Parathyroid adenoma (tissue), 2 donors: Measurements from ENCODE around the gene NFKBIZ.
A peak's percentile ranks its signal among the peaks of the same experiment; 100 is the strongest.
"Not testable (repeated sequence)": the region's sequence is repeated elsewhere in the genome, so short reads cannot be mapped to it uniquely, and the experiment has no call there.

Source experiments
- H2AFZ ChIP-seq: fragments of 300-600 bp; sonication (generic); one replicate; pipeline ENCODE4 v1.7.0; 2017; ENCODE audit warnings: antibody characterized with exemption, mild to moderate bottlenecking
- H3K27ac ChIP-seq: fragments of 300-600 bp; sonication (generic); one replicate; pipeline ENCODE4 v1.7.0; 2017
- H3K27me3 ChIP-seq: fragments of 300-600 bp; sonication (generic); one replicate; pipeline ENCODE4 v1.7.0; 2017; ENCODE audit warnings: low read length; ENCODE audit not compliant: control insufficient read depth, insufficient read depth
- H3K36me3 ChIP-seq: fragments of 300-600 bp; sonication (generic); one replicate; pipeline ENCODE4 v1.7.0; 2017; ENCODE audit warnings: low read length; ENCODE audit not compliant: control insufficient read depth, insufficient read depth
- H3K4me1 ChIP-seq: fragments of 300-600 bp; sonication (generic); one replicate; pipeline ENCODE4 v1.7.0; 2017; ENCODE audit warnings: control low read depth
- H3K4me2 ChIP-seq: fragments of 300-600 bp; sonication (generic); one replicate; pipeline ENCODE4 v1.7.0; 2017; ENCODE audit warnings: low read length
- H3K4me3 ChIP-seq: fragments of 300-600 bp; sonication (generic); one replicate; pipeline ENCODE4 v1.7.0; 2017; ENCODE audit warnings: low read depth, low read length
- H3K79me2 ChIP-seq: fragments of 300-600 bp; sonication (generic); one replicate; pipeline ENCODE4 v1.7.0; 2017; ENCODE audit warnings: control low read depth
- H3K9ac ChIP-seq: fragments of 300-600 bp; sonication (generic); one replicate; pipeline ENCODE4 v1.7.0; 2017; ENCODE audit warnings: mild to moderate bottlenecking
- H3K9me3 ChIP-seq: fragments of 300-600 bp; sonication (generic); one replicate; pipeline ENCODE4 v1.7.0; 2017; ENCODE audit warnings: low read length; ENCODE audit not compliant: control insufficient read depth
- CTCF ChIP-seq: fragments of 300-600 bp; sonication (generic); IDR thresholded peaks from one replicate; pipeline ENCODE4 v1.7.0; 2017; ENCODE audit warnings: antibody characterized with exemption, mild to moderate bottlenecking
- donor health status: primary hyperparathyroidism.

Gene NFKBIZ

DNA sequence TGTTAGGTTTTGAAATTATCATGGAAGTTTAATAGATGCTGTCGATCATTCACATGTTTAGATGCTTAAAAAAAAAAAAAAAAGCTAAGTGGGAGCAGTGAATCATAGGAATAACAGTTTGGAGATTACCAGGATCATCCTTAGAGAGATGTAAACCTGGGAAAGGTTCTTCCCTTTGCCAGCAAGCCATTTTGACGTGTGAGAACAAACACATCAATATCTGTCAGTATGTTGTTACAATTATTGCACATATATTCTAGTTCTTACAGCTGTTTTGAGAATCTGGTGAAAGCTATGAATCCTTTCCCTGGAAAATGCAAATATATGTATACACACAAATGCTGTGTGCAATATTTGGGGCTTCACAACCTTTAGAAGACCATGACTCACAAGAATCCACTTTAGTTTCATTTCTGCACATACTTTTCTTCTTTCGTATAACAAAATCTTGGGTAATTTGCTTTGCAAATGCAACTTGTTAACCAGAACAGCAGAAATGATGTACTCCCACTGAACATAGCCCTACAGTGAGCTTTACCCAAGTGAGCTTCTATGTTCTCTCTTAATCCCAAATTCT lies 12.0 kb downstream of the NFKBIZ start:
- H3K36me3 ChIP-seq, result no peaks in the 10 kb centered on the region
- H3K9ac ChIP-seq, result no peak overlapping the region
- H3K4me1 ChIP-seq, result peaks cover 4% of the 10 kb centered on the region
- no peak overlapping the region for H2AFZ ChIP-seq
- H3K27me3 ChIP-seq, result no peaks in the 10 kb centered on the region
- no peaks in the 10 kb centered on the region for H3K79me2 ChIP-seq
- H3K4me2 ChIP-seq, result no peak overlapping the region
- TF ChIP-seq CTCF, result no peak
- no peak overlapping the region for H3K4me3 ChIP-seq
- no peak overlapping the region for H3K27ac ChIP-seq
- H3K9me3 ChIP-seq, result no peaks in the 10 kb centered on the region

GRCh38 chr3:101861789-101862415 lies 12.6 kb downstream of the NFKBIZ start:
- Histone ChIP-seq H3K4me2 (no peak overlapping the region), H3K4me1 (peaks cover 4% of the 10 kb centered on the region), H2AFZ (no peak overlapping the region), H3K9ac (no peak overlapping the region), H3K36me3 (no peaks in the 10 kb centered on the region), H3K27me3 (no peaks in the 10 kb centered on the region), H3K9me3 (no peaks in the 10 kb centered on the region), H3K4me3 (no peak overlapping the region), H3K27ac (no peak overlapping the region), H3K79me2 (no peaks in the 10 kb centered on the region)
- no peak for TF ChIP-seq CTCF

DNA sequence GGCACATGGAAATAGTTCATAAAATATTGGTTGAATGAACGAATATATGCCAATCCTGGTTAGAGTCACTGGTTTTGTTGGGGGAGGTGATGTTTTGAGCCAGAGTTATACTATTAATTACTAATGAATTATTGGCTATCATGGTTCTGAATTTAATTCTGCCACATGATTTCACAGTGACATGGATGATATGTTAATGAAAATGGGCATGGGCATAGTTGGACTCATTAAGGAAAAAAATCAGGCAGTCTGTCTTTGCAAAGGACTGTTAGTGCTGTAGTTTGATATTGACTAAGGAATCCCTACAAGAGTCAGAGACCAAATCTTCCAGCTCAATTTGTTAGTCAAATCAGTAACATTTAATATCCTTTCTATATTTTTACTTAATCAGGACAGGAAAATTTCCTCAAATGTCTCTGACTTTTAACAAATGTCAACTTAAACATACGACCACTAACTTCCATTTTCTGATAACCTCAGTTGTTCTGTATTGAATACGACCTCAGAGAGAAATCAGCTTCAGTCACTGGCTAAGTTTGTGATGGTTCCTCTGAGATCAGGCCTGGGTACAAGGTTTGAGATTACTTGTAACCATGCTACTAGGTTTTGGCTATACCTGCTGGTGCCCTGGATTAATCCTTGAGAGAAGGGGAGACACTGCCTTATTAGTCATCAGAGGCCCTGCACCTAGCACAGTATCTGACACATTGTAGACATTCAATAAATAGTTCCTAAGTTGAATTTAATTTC lies 13.3 kb downstream of the NFKBIZ start:
- Histone ChIP-seq H3K9ac (no peak overlapping the region), H3K4me1 (peaks cover 4% of the 10 kb centered on the region), H3K27ac (no peak overlapping the region), H3K4me2 (no peak overlapping the region), H3K9me3 (no peaks in the 10 kb centered on the region), H2AFZ (no peak overlapping the region), H3K79me2 (no peaks in the 10 kb centered on the region), H3K27me3 (no peaks in the 10 kb centered on the region), H3K36me3 (no peaks in the 10 kb centered on the region), H3K4me3 (no peak overlapping the region)
- no peak for TF ChIP-seq CTCF

DNA sequence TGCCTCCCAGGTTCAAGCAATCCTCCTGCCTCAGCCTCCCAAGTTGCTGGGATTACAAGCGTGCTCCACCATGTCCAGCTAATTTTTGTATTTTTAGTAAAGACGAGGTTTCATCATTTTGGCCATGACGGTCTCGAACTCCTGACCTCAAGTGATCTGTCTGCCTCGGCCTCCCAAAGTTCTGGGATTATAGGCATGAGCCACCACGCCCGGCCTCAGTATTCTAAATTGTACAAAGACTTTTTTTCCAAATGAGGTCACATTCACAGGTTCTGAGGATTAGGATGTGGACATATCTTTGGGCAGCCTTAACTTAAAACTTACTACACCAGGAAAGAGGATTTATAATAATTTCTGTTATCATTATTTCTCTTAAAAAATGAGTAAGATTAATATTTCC lies 15.6 kb downstream of the NFKBIZ start:
- H3K27ac ChIP-seq, H3K4me1 ChIP-seq, H3K4me3 ChIP-seq, H3K36me3 ChIP-seq, H3K4me2 ChIP-seq, H3K27me3 ChIP-seq, H2AFZ ChIP-seq, H3K9me3 ChIP-seq, H3K9ac ChIP-seq, H3K79me2 ChIP-seq: not testable (repeated sequence)

DNA sequence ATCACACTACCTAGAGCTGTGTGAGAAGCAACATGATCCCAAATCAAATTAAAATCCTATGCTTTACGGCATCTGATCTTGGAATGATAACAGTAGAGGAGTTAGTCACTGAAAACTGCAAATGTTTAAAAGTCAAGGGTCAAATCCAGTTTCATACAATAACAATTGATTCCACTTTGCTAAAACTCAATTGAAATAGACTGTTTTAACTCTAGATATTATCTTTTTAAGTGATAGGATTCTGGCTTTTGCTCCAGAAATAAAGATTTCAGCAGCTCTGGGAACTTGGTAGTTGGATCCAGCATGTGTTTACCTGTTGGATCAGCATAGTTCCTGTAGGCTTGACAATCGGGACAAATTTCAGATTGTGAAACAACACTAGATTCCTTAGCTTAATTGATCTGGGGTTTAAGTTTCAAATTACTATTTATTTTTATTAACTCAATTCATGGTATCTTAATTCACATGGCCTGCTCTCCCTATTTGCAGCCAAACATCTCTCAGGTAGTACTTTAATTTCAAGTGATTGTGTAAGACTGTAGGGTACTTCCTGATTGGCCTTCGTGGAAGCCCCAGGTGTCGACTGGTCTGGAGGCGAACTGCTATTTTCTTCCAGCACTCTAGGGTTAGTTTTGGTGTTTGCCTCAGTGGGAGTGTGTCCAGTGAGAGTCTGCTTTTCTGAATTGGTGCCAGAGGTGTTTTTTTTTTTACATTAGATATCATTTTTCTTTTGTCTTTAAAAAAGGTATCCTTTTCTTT lies 16.6 kb downstream of the NFKBIZ start:
- H3K9ac ChIP-seq, result no peak overlapping the region
- TF ChIP-seq CTCF, result no peak
- no peak overlapping the region for H3K27ac ChIP-seq
- H3K36me3 ChIP-seq, result no peaks in the 10 kb centered on the region
- H3K4me1 ChIP-seq, result peaks cover 4% of the 10 kb centered on the region
- H3K9me3 ChIP-seq, result no peaks in the 10 kb centered on the region
- no peaks in the 10 kb centered on the region for H3K79me2 ChIP-seq
- H3K27me3 ChIP-seq, result no peaks in the 10 kb centered on the region
- no peak overlapping the region for H3K4me3 ChIP-seq
- H2AFZ ChIP-seq, result peak overlapping the region; percentile 21
- H3K4me2 ChIP-seq, result no peak overlapping the region
